GM18870 (cell line): Measurements from ENCODE around the gene SUB1.

Experiments used
- ATAC-seq: cut with Tn5 transposase; IDR thresholded peaks from one replicate; pipeline ENCODE4 v1.9.1; 2021; ENCODE audit warnings: moderate library complexity; ENCODE audit not compliant: unreplicated experiment

Gene SUB1

GRCh38 chr5:32642276-32643002 is 57.1 kb downstream of the SUB1 start:
- ATAC-seq, result no peak

- no peak for ATAC-seq
Observed at GRCh38 chr5:32645246-32645645, 59.9 kb downstream of the SUB1 start.

- ATAC-seq, result no peak
Observed at GRCh38 chr5:32646061-32646969, 61.0 kb downstream of the SUB1 start.

GRCh38 chr5:32651088-32651487 is 65.7 kb downstream of the SUB1 start:
- no peak for ATAC-seq

- no peak for ATAC-seq
Observed at GRCh38 chr5:32651638-32652037, 66.3 kb downstream of the SUB1 start.
